DND-41 (cell line): ENCODE measurements around the gene THRB.

Experiments used
- EZH2 ChIP-seq: IDR thresholded peaks from 3 replicates; pipeline ENCODE4 v1.6.1; 2012; ENCODE audit warnings: borderline replicate concordance, low read depth, mild to moderate bottlenecking, moderate library complexity, low read length, inconsistent platforms; ENCODE audit not compliant: severe bottlenecking
- TF ChIP-seq, protein P1 (sequence below): IDR thresholded peaks from 2 replicates; pipeline ENCODE4 v1.5.1; 2012; ENCODE audit warnings: borderline replicate concordance, low read length, moderate library complexity, mild to moderate bottlenecking; ENCODE audit not compliant: poor library complexity, severe bottlenecking; ENCODE audit errors: extremely low read depth

DNA sequence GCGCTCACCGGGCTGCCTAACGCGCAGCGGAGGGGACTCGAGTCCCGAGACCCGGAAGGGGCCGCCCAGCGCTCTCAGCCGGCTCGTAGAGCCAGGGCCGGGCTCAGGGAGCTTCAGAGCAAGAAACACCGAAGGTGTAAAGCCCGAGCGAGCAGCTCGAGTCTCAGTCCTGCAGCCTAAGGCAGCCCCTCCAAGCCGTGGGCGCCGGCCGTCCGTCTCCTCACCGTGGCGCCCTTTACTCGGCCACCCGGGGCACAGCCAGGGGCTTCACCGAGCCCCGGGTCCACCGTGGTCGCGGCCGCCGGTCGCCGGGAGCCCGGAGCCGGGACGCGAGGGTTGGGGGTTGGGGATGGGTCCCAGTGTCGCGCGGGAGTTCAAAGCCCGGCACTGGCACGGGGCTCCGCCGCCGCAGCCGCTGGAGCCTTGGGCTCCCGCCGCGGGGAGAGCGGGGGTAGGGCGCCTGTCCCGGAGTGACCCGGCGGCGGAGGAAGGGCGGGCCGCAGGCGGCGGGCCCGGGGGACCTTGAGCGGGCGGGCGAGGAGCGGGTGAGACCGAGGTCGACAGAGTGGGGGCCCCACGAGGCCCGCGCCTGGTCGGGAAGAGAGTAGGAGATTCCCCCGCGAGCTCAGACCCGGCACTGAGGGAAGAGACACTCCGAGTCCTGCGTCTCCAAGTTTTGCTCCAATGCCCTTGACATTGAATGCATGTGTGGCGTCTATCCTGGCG lies 26.9 kb upstream of the THRB start:
- TF ChIP-seq, protein P1, sequence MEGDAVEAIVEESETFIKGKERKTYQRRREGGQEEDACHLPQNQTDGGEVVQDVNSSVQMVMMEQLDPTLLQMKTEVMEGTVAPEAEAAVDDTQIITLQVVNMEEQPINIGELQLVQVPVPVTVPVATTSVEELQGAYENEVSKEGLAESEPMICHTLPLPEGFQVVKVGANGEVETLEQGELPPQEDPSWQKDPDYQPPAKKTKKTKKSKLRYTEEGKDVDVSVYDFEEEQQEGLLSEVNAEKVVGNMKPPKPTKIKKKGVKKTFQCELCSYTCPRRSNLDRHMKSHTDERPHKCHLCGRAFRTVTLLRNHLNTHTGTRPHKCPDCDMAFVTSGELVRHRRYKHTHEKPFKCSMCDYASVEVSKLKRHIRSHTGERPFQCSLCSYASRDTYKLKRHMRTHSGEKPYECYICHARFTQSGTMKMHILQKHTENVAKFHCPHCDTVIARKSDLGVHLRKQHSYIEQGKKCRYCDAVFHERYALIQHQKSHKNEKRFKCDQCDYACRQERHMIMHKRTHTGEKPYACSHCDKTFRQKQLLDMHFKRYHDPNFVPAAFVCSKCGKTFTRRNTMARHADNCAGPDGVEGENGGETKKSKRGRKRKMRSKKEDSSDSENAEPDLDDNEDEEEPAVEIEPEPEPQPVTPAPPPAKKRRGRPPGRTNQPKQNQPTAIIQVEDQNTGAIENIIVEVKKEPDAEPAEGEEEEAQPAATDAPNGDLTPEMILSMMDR: no peak
- TF ChIP-seq EZH2: no peak
